Measurements from ENCODE around the gene CTSZ.
"Not testable (repeated sequence)": the region's sequence is repeated elsewhere in the genome, so short reads cannot be mapped to it uniquely, and the experiment has no call there.

DNA sequence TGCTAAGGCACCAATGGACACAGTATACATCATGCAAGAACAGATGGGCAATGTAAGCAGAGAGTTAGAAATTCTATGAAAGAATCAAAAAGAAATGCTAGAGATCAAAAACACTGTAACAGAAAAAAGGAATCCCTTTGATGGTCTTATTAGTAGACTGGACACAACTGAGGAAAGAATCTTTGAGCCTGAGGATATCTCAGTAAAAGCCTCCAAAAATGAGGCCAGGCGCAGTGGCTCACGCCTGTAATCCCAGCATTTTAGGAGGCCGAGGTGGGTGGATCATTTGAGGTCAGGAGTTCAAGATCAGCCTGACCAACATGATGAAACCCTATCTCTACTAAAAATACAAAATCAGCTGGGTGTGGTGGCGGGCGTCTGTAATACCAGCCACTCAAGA, 43.1 kb downstream of the CTSZ start:
- TF ChIP-seq, protein P1, sequence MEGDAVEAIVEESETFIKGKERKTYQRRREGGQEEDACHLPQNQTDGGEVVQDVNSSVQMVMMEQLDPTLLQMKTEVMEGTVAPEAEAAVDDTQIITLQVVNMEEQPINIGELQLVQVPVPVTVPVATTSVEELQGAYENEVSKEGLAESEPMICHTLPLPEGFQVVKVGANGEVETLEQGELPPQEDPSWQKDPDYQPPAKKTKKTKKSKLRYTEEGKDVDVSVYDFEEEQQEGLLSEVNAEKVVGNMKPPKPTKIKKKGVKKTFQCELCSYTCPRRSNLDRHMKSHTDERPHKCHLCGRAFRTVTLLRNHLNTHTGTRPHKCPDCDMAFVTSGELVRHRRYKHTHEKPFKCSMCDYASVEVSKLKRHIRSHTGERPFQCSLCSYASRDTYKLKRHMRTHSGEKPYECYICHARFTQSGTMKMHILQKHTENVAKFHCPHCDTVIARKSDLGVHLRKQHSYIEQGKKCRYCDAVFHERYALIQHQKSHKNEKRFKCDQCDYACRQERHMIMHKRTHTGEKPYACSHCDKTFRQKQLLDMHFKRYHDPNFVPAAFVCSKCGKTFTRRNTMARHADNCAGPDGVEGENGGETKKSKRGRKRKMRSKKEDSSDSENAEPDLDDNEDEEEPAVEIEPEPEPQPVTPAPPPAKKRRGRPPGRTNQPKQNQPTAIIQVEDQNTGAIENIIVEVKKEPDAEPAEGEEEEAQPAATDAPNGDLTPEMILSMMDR (conservative IDR thresholded peaks at IDR 0.05), result not testable (repeated sequence)
- not testable (repeated sequence) for TF ChIP-seq EZH2 (IDR thresholded peaks at IDR 0.05; ENCODE audit: low read depth)

All from PC-9 (cell line).